Transverse colon (tissue), 4 donors: ENCODE results near the gene MADD. TPM values are rescaled to one million over a fixed set of nuclear protein-coding genes. Genes with fewer than 3 reads are reported as not detected.

Experiments used
- DNase-seq: peaks from one replicate; pipeline ENCODE4 v3.0.0-alpha.2; 2019
- H3K27ac ChIP-seq, 4 donors: fragments of 200-600 bp; sonication (generic); 2 replicates each; pipeline ENCODE4 v1.5.1; 2016 to 2018; ENCODE audit warnings: inconsistent platforms in 4 of 4
- H3K27me3 ChIP-seq: fragments of 200-600 bp; sonication (generic); 2 replicates; pipeline ENCODE4 v1.5.1; 2017; ENCODE audit warnings: inconsistent platforms
- H3K36me3 ChIP-seq, 4 donors: fragments of 200-600 bp; sonication (generic); 2 replicates each; pipeline ENCODE4 v1.5.1; 2017 to 2019; ENCODE audit warnings: inconsistent platforms in 4 of 4
- H3K4me1 ChIP-seq, 4 donors: fragments of 200-600 bp; sonication (generic); 2 replicates each; pipeline ENCODE4 v1.5.1; 2017 to 2020; ENCODE audit warnings: inconsistent platforms in 4 of 4
- H3K4me3 ChIP-seq, 4 donors: fragments of 200-600 bp; sonication (generic); 1 replicate in 1 of 4; 2 replicates in 3 of 4; pipeline versions ENCODE4 v1.5.1 to v1.6.1; 2017 to 2019; ENCODE audit warnings: inconsistent platforms in 4 of 4
- H3K9me3 ChIP-seq, 2 donors: fragments of 200-600 bp; sonication (generic); 2 replicates each; pipeline ENCODE4 v1.5.1; 2017 to 2019; ENCODE audit warnings: inconsistent platforms in 2 of 2
- EP300 ChIP-seq: sonication (generic); formaldehyde crosslinking; IDR thresholded peaks from one replicate; pipeline ENCODE4 v1.6.1; 2017; ENCODE audit warnings: antibody characterized with exemption, low read depth
- POLR2A ChIP-seq: fragments of 450-650 bp; IDR thresholded peaks from one replicate; pipeline ENCODE4 v1.6.1; 2016; ENCODE audit warnings: antibody characterized with exemption, mild to moderate bottlenecking, moderate library complexity
- POLR2AphosphoS5 ChIP-seq, 3 donors: sonication (generic); formaldehyde crosslinking; IDR thresholded peaks; one replicate each; pipeline ENCODE4 v1.6.1; 2016; ENCODE audit warnings: antibody characterized with exemption in 3 of 3
- WGBS, 2 donors: methylation state at CpG; one replicate each; pipeline ENCODE4 v1.1.5; 2018; ENCODE audit warnings: low coverage in 1 of 2; 5-methylcytosine and 5-hydroxymethylcytosine counted together
- in situ Hi-C, 4 donors: fragments of 200-750 bp; cut with MboI; loops; one replicate each; pipeline versions ENCODE4 v1.15.0 to v1.15.1; 2017; ENCODE audit warnings: low sequenced_read_pairs in 3 of 4, low pct_ligation_motif_present in 1 of 4, low pct_unique_long_range_greater_than_20kb in 1 of 4
- intact Hi-C: fragments of 100-400 bp; cut with DNase I; formaldehyde crosslinking; loops from one replicate; pipeline ENCODE4 v1.15.1; 2023; ENCODE audit warnings: low total_unique reads
- total RNA-seq, 4 donors: library from RNA; depleted of rRNA; stranded (reverse); fragments of >200 nt; gene quantifications; one replicate each; pipeline ENCODE4 v1.1.0, GENCODE V29; 2016
- TF ChIP-seq, protein P1 (sequence below), 5 experiments: fragments of 200-600 bp in 3 of 5; fragments of 450-650 bp in 2 of 5; sonication (generic) in 3 of 5; IDR thresholded peaks; 1 replicate in 2 of 5; 2 replicates in 3 of 5; pipeline ENCODE4 v1.5.1; 2016 to 2017; ENCODE audit warnings: antibody characterized with exemption in 5 of 5, inconsistent platforms in 3 of 5, mild to moderate bottlenecking in 2 of 5, moderate library complexity in 1 of 5

Gene MADD
- total RNA-seq, 4 donors from 2014 or later, result 64.3 to 285 (median 71.8) TPM

GRCh38 chr11:47296045-47296444 is 26.1 kb downstream of the MADD start:
- peaks cover 12% of the 10 kb centered on the region in 2 donors for H3K9me3 ChIP-seq
- no peak overlapping the region for H3K27ac ChIP-seq
- TF ChIP-seq EP300 (no peak), POLR2AphosphoS5 (IDR thresholded peaks at IDR 0.05) (no peak), POLR2A (no peak)
- TF ChIP-seq, protein P1, sequence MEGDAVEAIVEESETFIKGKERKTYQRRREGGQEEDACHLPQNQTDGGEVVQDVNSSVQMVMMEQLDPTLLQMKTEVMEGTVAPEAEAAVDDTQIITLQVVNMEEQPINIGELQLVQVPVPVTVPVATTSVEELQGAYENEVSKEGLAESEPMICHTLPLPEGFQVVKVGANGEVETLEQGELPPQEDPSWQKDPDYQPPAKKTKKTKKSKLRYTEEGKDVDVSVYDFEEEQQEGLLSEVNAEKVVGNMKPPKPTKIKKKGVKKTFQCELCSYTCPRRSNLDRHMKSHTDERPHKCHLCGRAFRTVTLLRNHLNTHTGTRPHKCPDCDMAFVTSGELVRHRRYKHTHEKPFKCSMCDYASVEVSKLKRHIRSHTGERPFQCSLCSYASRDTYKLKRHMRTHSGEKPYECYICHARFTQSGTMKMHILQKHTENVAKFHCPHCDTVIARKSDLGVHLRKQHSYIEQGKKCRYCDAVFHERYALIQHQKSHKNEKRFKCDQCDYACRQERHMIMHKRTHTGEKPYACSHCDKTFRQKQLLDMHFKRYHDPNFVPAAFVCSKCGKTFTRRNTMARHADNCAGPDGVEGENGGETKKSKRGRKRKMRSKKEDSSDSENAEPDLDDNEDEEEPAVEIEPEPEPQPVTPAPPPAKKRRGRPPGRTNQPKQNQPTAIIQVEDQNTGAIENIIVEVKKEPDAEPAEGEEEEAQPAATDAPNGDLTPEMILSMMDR (IDR thresholded peaks at IDR 0.05), result no peak
- WGBS, 2 donors, result 88 to 100% methylated on average over 4 of the region's 4 CpGs
- H3K27me3 ChIP-seq, result no peaks in the 10 kb centered on the region
- H3K4me1 ChIP-seq, result no peaks in the 10 kb centered on the region
- DNase-seq, result no peak
- in situ Hi-C loops, result loop anchor here in 1 of 4 donors (25.0 kb wide), 1 partner anchor 441 kb away; no protein-coding TSS in a partner anchor
- H3K36me3 ChIP-seq, result peaks cover 0 to 95% (median 44%) of the 10 kb centered on the region in 4 donors
- intact Hi-C loops, result no loop called here
- H3K4me3 ChIP-seq, result no peak overlapping the region

DNA sequence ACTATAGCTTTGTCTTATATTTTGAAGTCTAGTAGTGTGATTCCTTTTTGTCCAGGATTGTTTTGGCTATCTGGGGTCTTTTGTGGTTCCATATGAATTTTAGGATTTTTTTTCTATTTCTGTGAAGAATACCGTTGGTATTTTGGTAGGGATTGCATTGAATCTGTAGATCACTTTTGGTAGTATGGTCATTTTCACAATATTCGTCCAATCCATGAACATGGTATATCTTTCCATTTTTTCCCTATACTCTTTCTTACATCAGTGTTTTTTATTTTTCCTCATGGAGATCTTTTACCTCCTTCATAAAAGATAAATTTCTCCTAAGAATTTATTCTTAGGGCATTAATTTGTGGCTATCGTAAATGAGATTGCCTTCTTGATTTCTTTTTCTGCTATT is 29.1 kb downstream of the MADD start:
- no peaks in the 10 kb centered on the region for H3K27me3 ChIP-seq
- no peak for DNase-seq
- peaks cover 12 to 16% of the 10 kb centered on the region in 2 donors for H3K9me3 ChIP-seq
- H3K4me3 ChIP-seq, result no peak overlapping the region
- no peak overlapping the region for H3K27ac ChIP-seq
- 96 to 100% methylated on average over 3 of the region's 3 CpGs for WGBS, 2 donors
- peaks cover 0 to 98% (median 45%) of the 10 kb centered on the region in 4 donors for H3K36me3 ChIP-seq
- intact Hi-C loops, result no loop called here
- in situ Hi-C loops, result loop anchor here in 1 of 4 donors (25.0 kb wide), 1 partner anchor 438 kb away; no protein-coding TSS in a partner anchor
- no peaks in the 10 kb centered on the region for H3K4me1 ChIP-seq
- TF ChIP-seq EP300 (no peak), POLR2A (no peak), POLR2AphosphoS5 (IDR thresholded peaks at IDR 0.05) (no peak)
- TF ChIP-seq, protein P1 (IDR thresholded peaks at IDR 0.05), result no peak

- Histone ChIP-seq H3K36me3 (peaks cover 0 to 85% (median 39%) of the 10 kb centered on the region in 4 donors), H3K4me1 (no peaks in the 10 kb centered on the region), H3K27ac (no peak overlapping the region), H3K4me3 (no peak overlapping the region), H3K27me3 (no peaks in the 10 kb centered on the region), H3K9me3 (peaks cover 12 to 16% of the 10 kb centered on the region in 2 donors)
- intact Hi-C loops (no loop called here), in situ Hi-C loops (no loop called here)
- WGBS, 2 donors, result 100% methylated on average over 1 of the region's 1 CpG
- no peak for DNase-seq
- TF ChIP-seq POLR2AphosphoS5 (IDR thresholded peaks at IDR 0.05), result no peak
- TF ChIP-seq, protein P1 (IDR thresholded peaks at IDR 0.05), result no peak
- no peak for TF ChIP-seq EP300
- TF ChIP-seq POLR2A, result no peak
Observed at GRCh38 chr11:47302853-47303252, 32.9 kb downstream of the MADD start.

- in situ Hi-C loops (no loop called here), intact Hi-C loops (no loop called here)
- 100% methylated on average over 3 of the region's 3 CpGs; no CpG with 5 or more reads in 1 of the 2 donors for WGBS, 2 donors
- H3K4me3 ChIP-seq, result no peak overlapping the region
- no peaks in the 10 kb centered on the region for H3K4me1 ChIP-seq
- no peak overlapping the region for H3K27ac ChIP-seq
- no peaks in the 10 kb centered on the region for H3K27me3 ChIP-seq
- H3K36me3 ChIP-seq, result peaks cover 0 to 84% (median 39%) of the 10 kb centered on the region in 4 donors
- TF ChIP-seq POLR2AphosphoS5 (IDR thresholded peaks at IDR 0.05) (no peak), POLR2A (no peak), EP300 (no peak)
- TF ChIP-seq, protein P1 (IDR thresholded peaks at IDR 0.05), result no peak
- H3K9me3 ChIP-seq, result peaks cover 0 to 4% of the 10 kb centered on the region in 2 donors
- DNase-seq, result no peak
Observed at GRCh38 chr11:47305734-47306483, 36.0 kb downstream of the MADD start.
